Measurements from ENCODE around the gene CDHR1. TPM values are rescaled to one million over a fixed set of nuclear protein-coding genes. Genes with fewer than 3 reads are reported as not detected.

CDHR1 gene
- total and polyA plus RNA-seq, 2 of the 8 experiments (the other 6 are each of a cell fraction or from before 2014, with no cell fraction given), result 3.9 to 10.5 TPM

GRCh38 chr10:84230359-84230758, 36.0 kb downstream of the CDHR1 start:
- no peak overlapping the region for H3K56ac ChIP-seq (replicated peaks; ENCODE audit: insufficient read length, low read depth, low read length)
- no peak overlapping the region for H4K5ac ChIP-seq (ENCODE audit: insufficient read length, low read depth, low read length)
- H2BK15ac ChIP-seq (ENCODE audit: low read length), result no peak overlapping the region
- H3K27me3 ChIP-seq (replicated peaks in 1 of 4; ENCODE audit: control insufficient read depth in 3 of 4, extremely low read depth in 1 of 4, insufficient read depth in 3 of 4, low read length in 3 of 4), result no peaks in the 10 kb centered on the region; a peak in 1 of 7 replicates
- no peak for TF ChIP-seq CBX5 (IDR thresholded peaks at IDR 0.05; ENCODE audit: low read depth, low read length)
- TF ChIP-seq JUND (IDR thresholded peaks at IDR 0.05; ENCODE audit: low read length), result no peak
- no peak for TF ChIP-seq CHD1 (IDR thresholded peaks at IDR 0.05; ENCODE audit: low read depth, low read length)
- no peak for TF ChIP-seq JUN (IDR thresholded peaks at IDR 0.05; ENCODE audit: low read depth, low read length)
- no peak for TF ChIP-seq CHD2 (IDR thresholded peaks at IDR 0.05; ENCODE audit: low read length)
- TF ChIP-seq, protein P1, sequence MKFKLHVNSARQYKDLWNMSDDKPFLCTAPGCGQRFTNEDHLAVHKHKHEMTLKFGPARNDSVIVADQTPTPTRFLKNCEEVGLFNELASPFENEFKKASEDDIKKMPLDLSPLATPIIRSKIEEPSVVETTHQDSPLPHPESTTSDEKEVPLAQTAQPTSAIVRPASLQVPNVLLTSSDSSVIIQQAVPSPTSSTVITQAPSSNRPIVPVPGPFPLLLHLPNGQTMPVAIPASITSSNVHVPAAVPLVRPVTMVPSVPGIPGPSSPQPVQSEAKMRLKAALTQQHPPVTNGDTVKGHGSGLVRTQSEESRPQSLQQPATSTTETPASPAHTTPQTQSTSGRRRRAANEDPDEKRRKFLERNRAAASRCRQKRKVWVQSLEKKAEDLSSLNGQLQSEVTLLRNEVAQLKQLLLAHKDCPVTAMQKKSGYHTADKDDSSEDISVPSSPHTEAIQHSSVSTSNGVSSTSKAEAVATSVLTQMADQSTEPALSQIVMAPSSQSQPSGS (IDR thresholded peaks at IDR 0.05; ENCODE audit: low read length), result no peak
- H3K9ac ChIP-seq (replicated peaks in 1 of 4; ENCODE audit: extremely low read depth in 1 of 4, low read depth in 3 of 4, low read length in 3 of 4), result no peak overlapping the region
- ChIA-PET CTCF (ENCODE audit: partially characterized antibody) (interaction anchor here (1.7 to 2.9 kb wide), 2 partner anchors 13 to 16 kb away, joined by 5 to 22 read pairs; no protein-coding TSS in a partner anchor), POLR2A (ENCODE audit: partially characterized antibody) (no interaction called here)
- H3K27ac ChIP-seq (ENCODE audit: low read depth, low read length), result no peak overlapping the region
- H2BK5ac ChIP-seq (ENCODE audit: low read depth, low read length), result no peak overlapping the region
- no peak overlapping the region for H2BK120ac ChIP-seq (replicated peaks; ENCODE audit: low read depth, low read length)
- H2BK12ac ChIP-seq (ENCODE audit: low read depth, low read length), result no peak overlapping the region
- H3K14ac ChIP-seq (ENCODE audit: insufficient read length), result no peak overlapping the region
- H3K4me1 ChIP-seq (replicated peaks in 1 of 4; ENCODE audit: control insufficient read depth in 3 of 4, insufficient read depth in 4 of 4, low read length in 3 of 4), result no peaks in the 10 kb centered on the region
- H2AK5ac ChIP-seq (ENCODE audit: low read depth, low read length), result no peak overlapping the region
- no peak overlapping the region for H2AFZ ChIP-seq (ENCODE audit: low read length)
- H3K23ac ChIP-seq (ENCODE audit: insufficient read length), result no peak overlapping the region
- H3K4me2 ChIP-seq (ENCODE audit: insufficient read depth in 1 of 2, low read depth in 2 of 2, low read length in 2 of 2), result no peak overlapping the region
- no peak overlapping the region for H3K4ac ChIP-seq (replicated peaks; ENCODE audit: insufficient read length, low read depth, low read length)
- FAIRE-seq, result no peak
- H3K36me3 ChIP-seq (ENCODE audit: control insufficient read depth in 2 of 4, insufficient read depth in 4 of 4, low read length in 3 of 4), result no peaks in the 10 kb centered on the region
- no peaks in the 10 kb centered on the region for H3K23me2 ChIP-seq (ENCODE audit: low read depth, low read length)
- H3K4me3 ChIP-seq (ENCODE audit: extremely low read depth in 1 of 4, insufficient read depth in 2 of 4, low read depth in 3 of 4, low read length in 4 of 4), result no peak overlapping the region
- no peaks in the 10 kb centered on the region for H3K9me3 ChIP-seq (ENCODE audit: insufficient read depth in 2 of 2, low read depth in 1 of 2, low read length in 1 of 2)
- H4K91ac ChIP-seq (replicated peaks; ENCODE audit: insufficient read length, low read length), result no peak overlapping the region
- no peak overlapping the region for H4K8ac ChIP-seq (ENCODE audit: extremely low read depth, insufficient read depth, low read length)
- H3K79me2 ChIP-seq (ENCODE audit: control insufficient read depth in 1 of 2, insufficient read depth in 2 of 2, low read length in 2 of 2), result no peaks in the 10 kb centered on the region
- WGBS, 2 experiments (ENCODE audit: extremely low coverage in 1 of 2, insufficient coverage in 1 of 2, insufficient read length in 1 of 2, insufficient replicate concordance in 2 of 2, low coverage in 1 of 2, low lambda C conversion rate in 2 of 2, missing lambda C conversion rate in 1 of 2), result 88% methylated on average over 1 of the region's 1 CpG; no CpG with 5 or more reads in 1 of the 2 experiments
- no peak for DNase-seq (ENCODE audit: low read depth in 1 of 2, low spot score in 2 of 2)
- H3K79me1 ChIP-seq (ENCODE audit: low read depth, low read length), result no peaks in the 10 kb centered on the region
- H3K18ac ChIP-seq (ENCODE audit: extremely low read depth, low read length), result no peak overlapping the region
- no peaks in the 10 kb centered on the region for H4K20me1 ChIP-seq (replicated peaks in 1 of 2; ENCODE audit: control insufficient read depth in 1 of 2, insufficient read depth in 2 of 2, low read length in 2 of 2)
- no peak overlapping the region for H2BK20ac ChIP-seq (ENCODE audit: low read length)

All from H1 (cell line).